Thyroid gland (tissue), 4 donors: ENCODE results near the gene PTGR1. TPM values are rescaled to one million over a fixed set of nuclear protein-coding genes. Genes with fewer than 3 reads are reported as not detected.
"Not testable (repeated sequence)": the region's sequence is repeated elsewhere in the genome, so short reads cannot be mapped to it uniquely, and the experiment has no call there.

Source experiments
- DNase-seq, 2 donors: peaks; one replicate each; pipeline ENCODE4 v3.0.0-alpha.2; 2019
- H3K27ac ChIP-seq, 3 donors: fragments of 200-600 bp; sonication (generic); 1 replicate in 2 of 3; 2 replicates in 1 of 3; pipeline ENCODE4 v1.5.1; 2016 to 2019; ENCODE audit warnings: mild to moderate bottlenecking in 1 of 3, moderate library complexity in 1 of 3
- H3K27me3 ChIP-seq: fragments of 200-600 bp; sonication (generic); one replicate; pipeline ENCODE4 v1.5.1; 2019
- H3K36me3 ChIP-seq, 2 donors: fragments of 200-600 bp; sonication (generic); one replicate each; pipeline ENCODE4 v1.5.1; 2016 to 2019
- H3K4me1 ChIP-seq, 2 donors: fragments of 200-600 bp; sonication (generic); one replicate each; pipeline ENCODE4 v1.5.1; 2017 to 2019
- H3K4me3 ChIP-seq, 3 donors: fragments of 200-600 bp; sonication (generic); replicated peaks in 1 of 3; 1 replicate in 2 of 3; 2 replicates in 1 of 3; pipeline ENCODE4 v1.5.1; 2016; ENCODE audit warnings: mild to moderate bottlenecking in 1 of 3
- H3K9me3 ChIP-seq: fragments of 200-600 bp; sonication (generic); one replicate; pipeline ENCODE4 v1.5.1; 2017
- POLR2A ChIP-seq, 2 donors: fragments of 450-650 bp; IDR thresholded peaks; one replicate each; pipeline ENCODE4 v1.6.1; 2017; ENCODE audit warnings: antibody characterized with exemption in 2 of 2, mild to moderate bottlenecking in 2 of 2, moderate library complexity in 1 of 2
- WGBS, 2 donors: methylation state at CpG; one replicate each; pipeline ENCODE4 v1.1.5; 2017; 5-methylcytosine and 5-hydroxymethylcytosine counted together
- intact Hi-C: fragments of 100-400 bp; cut with DNase I; formaldehyde crosslinking; loops from one replicate; pipeline ENCODE4 v1.15.1; 2023
- total RNA-seq, 4 donors: library from RNA; depleted of rRNA; stranded (reverse); fragments of >200 nt; gene quantifications; one replicate each; pipeline ENCODE4 v1.2.3, GENCODE V29; 2016
- TF ChIP-seq, protein P1 (sequence below), 6 experiments: fragments of 200-600 bp in 3 of 6; fragments of 450-650 bp in 3 of 6; sonication (generic) in 3 of 6; IDR thresholded peaks; one replicate each; pipeline ENCODE4 v1.5.1; 2016 to 2019; ENCODE audit warnings: antibody characterized with exemption in 6 of 6, mild to moderate bottlenecking in 2 of 6, inconsistent platforms in 1 of 6, moderate library complexity in 1 of 6

Gene PTGR1
- total RNA-seq, 4 donors from 2014 or later = 27.7 to 64.3 (median 39.4) TPM

DNA sequence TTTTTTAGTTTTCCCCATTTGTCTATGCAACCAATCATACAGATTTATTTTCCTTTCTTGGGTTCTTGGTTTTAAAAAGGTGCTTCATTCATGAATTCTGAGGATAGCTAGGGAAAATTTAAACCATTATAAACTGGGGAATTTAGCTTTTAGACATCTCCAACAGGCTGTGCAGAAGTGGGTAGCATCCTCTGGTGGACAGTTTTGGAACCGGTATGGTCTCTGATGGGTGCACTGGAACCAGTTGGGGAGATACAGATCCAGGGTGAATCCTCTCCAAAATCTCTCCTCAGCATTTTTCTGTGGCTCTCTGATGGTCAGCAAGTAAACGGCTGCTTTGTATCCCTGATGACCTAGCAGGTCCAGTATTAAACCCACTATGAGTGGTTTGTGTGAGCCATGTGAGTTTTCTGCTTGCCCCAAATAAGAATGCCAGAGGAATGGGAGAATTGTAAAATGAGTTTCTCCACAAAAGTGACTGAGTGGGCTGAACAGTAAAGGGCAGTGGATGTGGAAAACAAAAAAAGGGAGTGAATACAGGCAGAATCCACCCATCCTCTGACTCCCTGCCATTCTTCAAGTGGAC is 22.5 kb upstream of the PTGR1 start:
- H3K4me3 ChIP-seq = no peak overlapping the region
- H3K27ac ChIP-seq = peak overlapping the region; percentile 21 to 74 (median 68)
- peaks cover 0 to 7% of the 10 kb centered on the region in 2 donors for H3K4me1 ChIP-seq
- TF ChIP-seq, protein P1, sequence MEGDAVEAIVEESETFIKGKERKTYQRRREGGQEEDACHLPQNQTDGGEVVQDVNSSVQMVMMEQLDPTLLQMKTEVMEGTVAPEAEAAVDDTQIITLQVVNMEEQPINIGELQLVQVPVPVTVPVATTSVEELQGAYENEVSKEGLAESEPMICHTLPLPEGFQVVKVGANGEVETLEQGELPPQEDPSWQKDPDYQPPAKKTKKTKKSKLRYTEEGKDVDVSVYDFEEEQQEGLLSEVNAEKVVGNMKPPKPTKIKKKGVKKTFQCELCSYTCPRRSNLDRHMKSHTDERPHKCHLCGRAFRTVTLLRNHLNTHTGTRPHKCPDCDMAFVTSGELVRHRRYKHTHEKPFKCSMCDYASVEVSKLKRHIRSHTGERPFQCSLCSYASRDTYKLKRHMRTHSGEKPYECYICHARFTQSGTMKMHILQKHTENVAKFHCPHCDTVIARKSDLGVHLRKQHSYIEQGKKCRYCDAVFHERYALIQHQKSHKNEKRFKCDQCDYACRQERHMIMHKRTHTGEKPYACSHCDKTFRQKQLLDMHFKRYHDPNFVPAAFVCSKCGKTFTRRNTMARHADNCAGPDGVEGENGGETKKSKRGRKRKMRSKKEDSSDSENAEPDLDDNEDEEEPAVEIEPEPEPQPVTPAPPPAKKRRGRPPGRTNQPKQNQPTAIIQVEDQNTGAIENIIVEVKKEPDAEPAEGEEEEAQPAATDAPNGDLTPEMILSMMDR (IDR thresholded peaks at IDR 0.05) = peak in 5 of 6 experiments; percentile 14 to 74 (median 52)
- no peak for TF ChIP-seq POLR2A (IDR thresholded peaks at IDR 0.05)
- H3K27me3 ChIP-seq = no peaks in the 10 kb centered on the region
- H3K9me3 ChIP-seq = no peaks in the 10 kb centered on the region
- no peaks in the 10 kb centered on the region for H3K36me3 ChIP-seq
- intact Hi-C loops = no loop called here
- WGBS, 2 donors = 46 to 48% methylated on average over 2 of the region's 2 CpGs
- DNase-seq = peak; percentile 8 to 12

DNA sequence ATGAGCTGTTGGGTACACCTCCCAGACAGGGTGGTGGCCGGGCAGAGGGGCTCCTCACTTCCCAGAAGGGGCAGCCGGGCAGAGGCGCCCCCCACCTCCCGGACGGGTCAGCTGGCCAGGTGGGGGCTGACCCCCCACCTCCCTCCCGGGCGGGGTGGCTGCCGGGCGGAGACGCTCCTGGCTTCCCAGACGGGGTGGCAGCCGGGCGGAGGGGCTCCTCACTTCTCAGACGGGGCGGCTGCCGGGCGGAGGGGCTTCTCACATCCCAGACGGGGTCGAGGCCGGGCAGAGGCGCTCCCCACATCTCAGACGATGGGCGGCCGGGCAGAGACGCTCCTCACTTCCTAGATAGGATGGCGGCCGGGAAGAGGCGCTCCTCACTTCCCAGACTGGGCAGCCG is 17.9 kb upstream of the PTGR1 start:
- H3K4me3 ChIP-seq, H3K27ac ChIP-seq, H3K27me3 ChIP-seq, H3K4me1 ChIP-seq, H3K36me3 ChIP-seq, intact Hi-C loops, DNase-seq, H3K9me3 ChIP-seq: not testable (repeated sequence)
- 96% methylated on average over 14 of the region's 29 CpGs; no CpG with 5 or more reads in 1 of the 2 donors for WGBS, 2 donors

DNA sequence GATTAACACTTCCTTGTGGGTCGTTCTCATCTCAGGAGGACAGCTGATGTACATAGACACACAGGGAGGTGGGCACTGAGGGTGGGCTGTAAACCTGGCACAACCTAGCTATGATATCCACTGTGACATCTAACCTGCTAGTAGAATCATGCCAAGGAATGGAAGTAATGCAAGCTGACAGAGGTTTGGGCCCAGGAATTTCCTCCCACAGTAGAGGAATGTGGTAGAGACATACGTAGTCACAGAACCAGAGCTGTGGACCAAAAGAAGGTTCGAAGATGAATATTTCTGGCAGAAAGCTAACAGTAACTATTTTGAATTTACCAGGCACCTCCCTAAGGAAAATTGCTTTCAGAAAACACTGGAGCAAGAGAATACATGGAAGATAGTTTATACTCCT is 16.5 kb upstream of the PTGR1 start:
- DNase-seq = no peak
- Histone ChIP-seq H3K9me3 (no peaks in the 10 kb centered on the region), H3K36me3 (no peaks in the 10 kb centered on the region), H3K27ac (peak overlapping the region in 1 of 3 donors; percentile 17), H3K4me1 (peaks cover 0 to 9% of the 10 kb centered on the region in 2 donors), H3K4me3 (no peak overlapping the region), H3K27me3 (no peaks in the 10 kb centered on the region)
- intact Hi-C loops = no loop called here
- TF ChIP-seq POLR2A (IDR thresholded peaks at IDR 0.05) = no peak
- TF ChIP-seq, protein P1 (IDR thresholded peaks at IDR 0.05) = no peak
- 75 to 79% methylated on average over 3 of the region's 3 CpGs for WGBS, 2 donors

DNA sequence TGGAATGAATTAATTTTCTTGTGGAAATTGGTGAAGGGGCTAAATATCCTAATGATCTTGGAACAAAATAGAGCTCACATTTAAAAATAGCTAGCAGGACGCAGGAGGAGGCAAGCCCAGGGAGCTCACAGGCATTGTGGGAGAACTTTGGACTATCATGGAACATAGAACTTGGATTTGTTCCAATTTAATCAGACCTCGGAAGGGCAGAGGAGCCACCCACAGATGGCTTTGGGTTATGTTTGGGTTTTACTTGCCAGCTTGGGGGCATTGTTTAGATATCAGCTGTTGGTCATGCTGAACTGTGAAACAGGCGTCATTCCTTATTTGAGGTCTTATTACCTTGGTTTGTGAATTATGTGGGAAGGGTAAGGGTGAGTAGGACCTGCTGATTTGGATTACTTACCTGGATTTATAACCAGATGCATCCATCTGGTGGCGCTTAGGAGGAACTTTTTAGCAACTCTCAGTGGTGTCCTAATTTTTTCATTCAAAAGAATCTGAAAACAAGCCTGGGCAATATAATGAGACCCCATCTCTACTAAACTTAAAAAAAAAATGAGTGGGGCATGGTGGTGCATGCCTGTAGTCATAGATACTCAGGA is 14.1 kb upstream of the PTGR1 start:
- Histone ChIP-seq H3K27me3 (no peaks in the 10 kb centered on the region), H3K36me3 (no peaks in the 10 kb centered on the region), H3K4me3 (no peak overlapping the region), H3K4me1 (peaks cover 0 to 18% of the 10 kb centered on the region in 2 donors), H3K9me3 (no peaks in the 10 kb centered on the region), H3K27ac (no peak overlapping the region)
- intact Hi-C loops = no loop called here
- 61 to 70% methylated on average over 4 of the region's 4 CpGs for WGBS, 2 donors
- DNase-seq = no peak
- TF ChIP-seq POLR2A (IDR thresholded peaks at IDR 0.05) = no peak
- TF ChIP-seq, protein P1 (IDR thresholded peaks at IDR 0.05) = no peak

DNA sequence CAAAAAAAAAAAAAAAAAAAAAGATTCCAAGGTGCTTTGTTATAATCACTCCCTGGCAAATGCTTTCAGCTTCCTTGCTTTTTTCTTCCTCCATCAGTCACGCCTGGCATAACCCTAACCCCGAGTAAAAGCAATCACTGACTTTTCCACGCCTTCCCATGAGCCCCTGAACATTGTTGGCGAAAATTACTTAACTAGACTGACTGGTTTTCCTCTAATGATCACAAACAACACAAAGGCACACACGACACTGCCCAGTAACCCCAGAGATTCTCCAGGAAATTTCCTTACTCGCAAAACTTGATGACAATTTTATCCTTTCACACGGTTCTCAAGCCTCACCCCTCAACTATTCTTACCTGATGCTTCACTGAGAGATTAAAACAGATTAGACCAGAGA is 11.4 kb upstream of the PTGR1 start:
- TF ChIP-seq, protein P1 (IDR thresholded peaks at IDR 0.05) = no peak
- peak in 1 of 2 donors; percentile 18 for TF ChIP-seq POLR2A (IDR thresholded peaks at IDR 0.05)
- Histone ChIP-seq H3K36me3 (no peaks in the 10 kb centered on the region), H3K4me1 (peaks cover 0 to 14% of the 10 kb centered on the region in 2 donors), H3K27ac (peak overlapping the region in 2 of 3 donors; percentile 12 to 62), H3K9me3 (no peaks in the 10 kb centered on the region), H3K27me3 (no peaks in the 10 kb centered on the region), H3K4me3 (no peak overlapping the region)
- 38 to 42% methylated on average over 7 of the region's 7 CpGs for WGBS, 2 donors
- peak; percentile 41 to 43 for DNase-seq
- intact Hi-C loops = no loop called here
